Spleen (tissue), 11 donors: ENCODE data around the gene PKHD1. TPM values are rescaled to one million over a fixed set of nuclear protein-coding genes. Genes with fewer than 3 reads are reported as not detected.

Experiments
- DNase-seq: peaks from one replicate; pipeline ENCODE4 v3.0.0-alpha.2; 2020
- H3K27ac ChIP-seq, 8 donors: fragments of 200-600 bp; sonication (generic) in 7 of 8; 1 replicate in 4 of 8; 2 replicates in 4 of 8; pipeline versions ENCODE4 v1.5.0 to v1.8.0; 2016 to 2021; ENCODE audit warnings: inconsistent platforms in 4 of 8, mild to moderate bottlenecking in 4 of 8, moderate library complexity in 1 of 8
- H3K27me3 ChIP-seq, 7 donors: fragments of 200-600 bp; sonication (generic) in 6 of 7; replicated peaks in 1 of 7; 1 replicate in 4 of 7; 2 replicates in 3 of 7; pipeline versions ENCODE4 v1.5.0 to v1.8.0; 2016 to 2021; ENCODE audit warnings: inconsistent platforms in 3 of 7, mild to moderate bottlenecking in 1 of 7
- H3K36me3 ChIP-seq, 6 donors: fragments of 200-600 bp; sonication (generic) in 5 of 6; 1 replicate in 4 of 6; 2 replicates in 2 of 6; pipeline versions ENCODE4 v1.5.0 to v1.8.0; 2016 to 2021; ENCODE audit warnings: inconsistent platforms in 2 of 6
- H3K4me1 ChIP-seq, 6 donors: fragments of 200-600 bp; sonication (generic) in 5 of 6; 1 replicate in 3 of 6; 2 replicates in 3 of 6; pipeline versions ENCODE4 v1.5.0 to v1.8.0; 2016 to 2021; ENCODE audit warnings: inconsistent platforms in 3 of 6
- H3K4me3 ChIP-seq, 8 donors: fragments of 200-600 bp; sonication (generic) in 7 of 8; 1 replicate in 4 of 8; 2 replicates in 4 of 8; pipeline versions ENCODE4 v1.5.0 to v1.8.0; 2016 to 2021; ENCODE audit warnings: inconsistent platforms in 4 of 8, mild to moderate bottlenecking in 4 of 8, moderate library complexity in 2 of 8
- H3K9me3 ChIP-seq, 8 donors: fragments of 200-600 bp; sonication (generic) in 7 of 8; 1 replicate in 4 of 8; 2 replicates in 4 of 8; pipeline versions ENCODE4 v1.5.0 to v1.8.0; 2016 to 2021; ENCODE audit warnings: inconsistent platforms in 4 of 8
- POLR2A ChIP-seq, 3 donors: fragments of 450-650 bp; IDR thresholded peaks; one replicate each; pipeline ENCODE4 v1.5.1; 2017; ENCODE audit warnings: antibody characterized with exemption in 3 of 3, mild to moderate bottlenecking in 1 of 3
- POLR2AphosphoS5 ChIP-seq, 3 donors: sonication (generic); formaldehyde crosslinking; IDR thresholded peaks; one replicate each; pipeline ENCODE4 v1.5.1; 2017; ENCODE audit warnings: antibody characterized with exemption in 3 of 3
- WGBS, 5 donors: extraction: QIAGEN DNeasy Blood & Tissue Kit in 3 of 5; methylation state at CpG; one replicate each; pipeline versions ENCODE4 v1.1.5 to v1.1.7; 2013 to 2018; 5-methylcytosine and 5-hydroxymethylcytosine counted together
- intact Hi-C: fragments of 100-400 bp; cut with DNase I; formaldehyde crosslinking; loops from one replicate; pipeline ENCODE4 v1.15.0; 2023; ENCODE audit warnings: low total_unique reads
- polyA plus RNA-seq, 3 donors: library from polyadenylated mRNA; stranded (reverse); fragments of 200-250 nt; gene quantifications; one replicate each; pipeline ENCODE4 v1.2.1, GENCODE V29; 2013
- total RNA-seq, 7 donors: library from RNA; depleted of rRNA in 3 of 7; stranded (reverse); fragments of >200 nt in 3 of 7; fragmentation: NEBNext Ultra II Directional in 4 of 7; extraction: Animal tissue kit (Norgen Biotek cat#: 25700) in 4 of 7; gene quantifications; one replicate each; pipeline versions ENCODE4 v1.1.0 to v1.2.1, GENCODE V29; 2016 to 2021
- TF ChIP-seq, protein P1 (sequence below), 11 experiments: fragments of 200-600 bp in 7 of 11; fragments of 450-650 bp in 4 of 11; sonication (generic) in 4 of 11; IDR thresholded peaks in 8 of 11; conservative IDR thresholded peaks in 3 of 11; 1 replicate in 7 of 11; 2 replicates in 4 of 11; pipeline versions ENCODE4 v1.4.0 to v1.8.0; 2016 to 2021; ENCODE audit warnings: antibody characterized with exemption in 11 of 11, inconsistent platforms in 4 of 11, mild to moderate bottlenecking in 1 of 11
- donor health status: healthy with polysubstance abuse.
- donor health status: DM: no; HTN: no; CAD: no; lungs with moderate emphysema.
- donor health status: DM: no; HTN: no; CAD: no.
- donor health status: Bipolar disorder and iron deficiency.
- donor health status: healthy.
- donor health status: DM: no; HTN: no; CAD: no.
- donor health status: DM: yes; HTN: yes; CAD: no.

PKHD1 gene
- total and polyA plus RNA-seq, 10 donors = not detected

GRCh38 chr6:51719297-51719696, 368.1 kb downstream of the PKHD1 start:
- H3K4me3 ChIP-seq = no peak overlapping the region
- TF ChIP-seq POLR2AphosphoS5 (IDR thresholded peaks at IDR 0.05) (no peak), POLR2A (IDR thresholded peaks at IDR 0.05) (no peak)
- TF ChIP-seq, protein P1, sequence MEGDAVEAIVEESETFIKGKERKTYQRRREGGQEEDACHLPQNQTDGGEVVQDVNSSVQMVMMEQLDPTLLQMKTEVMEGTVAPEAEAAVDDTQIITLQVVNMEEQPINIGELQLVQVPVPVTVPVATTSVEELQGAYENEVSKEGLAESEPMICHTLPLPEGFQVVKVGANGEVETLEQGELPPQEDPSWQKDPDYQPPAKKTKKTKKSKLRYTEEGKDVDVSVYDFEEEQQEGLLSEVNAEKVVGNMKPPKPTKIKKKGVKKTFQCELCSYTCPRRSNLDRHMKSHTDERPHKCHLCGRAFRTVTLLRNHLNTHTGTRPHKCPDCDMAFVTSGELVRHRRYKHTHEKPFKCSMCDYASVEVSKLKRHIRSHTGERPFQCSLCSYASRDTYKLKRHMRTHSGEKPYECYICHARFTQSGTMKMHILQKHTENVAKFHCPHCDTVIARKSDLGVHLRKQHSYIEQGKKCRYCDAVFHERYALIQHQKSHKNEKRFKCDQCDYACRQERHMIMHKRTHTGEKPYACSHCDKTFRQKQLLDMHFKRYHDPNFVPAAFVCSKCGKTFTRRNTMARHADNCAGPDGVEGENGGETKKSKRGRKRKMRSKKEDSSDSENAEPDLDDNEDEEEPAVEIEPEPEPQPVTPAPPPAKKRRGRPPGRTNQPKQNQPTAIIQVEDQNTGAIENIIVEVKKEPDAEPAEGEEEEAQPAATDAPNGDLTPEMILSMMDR (IDR thresholded peaks at IDR 0.05 in 8 of 11, conservative IDR thresholded peaks at IDR 0.05 in 3 of 11) = no peak
- H3K36me3 ChIP-seq = no peaks in the 10 kb centered on the region
- H3K4me1 ChIP-seq = no peaks in the 10 kb centered on the region
- H3K27me3 ChIP-seq = no peaks in the 10 kb centered on the region
- no peaks in the 10 kb centered on the region for H3K9me3 ChIP-seq
- no peak for DNase-seq
- H3K27ac ChIP-seq = no peak overlapping the region
- intact Hi-C loops = no loop called here
- 75 to 94% (median 87%) methylated on average over 1 of the region's 1 CpG for WGBS, 5 donors

DNA sequence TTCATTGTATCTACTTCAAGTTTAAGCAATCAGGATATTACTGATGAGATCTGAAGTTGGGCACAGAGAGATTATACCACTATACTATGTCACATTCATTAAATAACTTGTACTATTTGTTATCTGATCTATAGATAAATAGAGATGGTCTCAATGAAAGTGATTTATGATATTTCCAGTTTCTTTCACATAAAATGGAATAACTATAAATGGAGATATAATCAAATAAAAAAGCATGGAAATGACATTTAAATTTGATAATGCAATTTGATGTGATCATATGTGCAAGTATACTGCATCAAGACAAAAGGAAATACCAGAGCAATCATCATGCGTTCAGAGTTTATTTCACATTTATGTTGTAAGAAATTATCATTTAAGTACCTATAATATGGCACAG, 368.9 kb downstream of the PKHD1 start:
- DNase-seq = no peak
- H3K4me3 ChIP-seq = no peak overlapping the region
- no peaks in the 10 kb centered on the region for H3K9me3 ChIP-seq
- intact Hi-C loops = no loop called here
- TF ChIP-seq POLR2A (IDR thresholded peaks at IDR 0.05) (no peak), POLR2AphosphoS5 (IDR thresholded peaks at IDR 0.05) (no peak)
- TF ChIP-seq, protein P1 (IDR thresholded peaks at IDR 0.05 in 8 of 11, conservative IDR thresholded peaks at IDR 0.05 in 3 of 11) = no peak
- no peak overlapping the region for H3K27ac ChIP-seq
- H3K36me3 ChIP-seq = no peaks in the 10 kb centered on the region
- H3K27me3 ChIP-seq = no peaks in the 10 kb centered on the region
- no peaks in the 10 kb centered on the region for H3K4me1 ChIP-seq
- 90 to 99% (median 96%) methylated on average over 1 of the region's 1 CpG for WGBS, 5 donors

DNA sequence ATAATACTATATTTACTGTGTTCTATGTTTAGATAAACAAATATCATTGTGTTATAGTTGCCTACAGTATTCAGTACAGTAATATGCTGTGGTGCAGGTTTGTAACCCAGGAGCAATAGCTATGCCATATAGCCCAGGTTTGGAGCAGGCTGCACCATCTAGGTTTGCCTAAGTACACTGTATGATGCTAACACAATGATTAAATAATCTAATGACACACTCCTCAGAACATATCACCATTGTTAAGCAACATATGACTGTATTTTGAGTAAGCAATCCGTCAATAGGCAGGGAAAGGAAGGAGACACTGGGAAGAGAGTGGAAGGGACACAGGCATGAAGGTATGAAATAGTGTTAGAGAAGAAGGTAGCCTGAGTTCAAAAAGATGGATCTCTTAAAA, 369.9 kb downstream of the PKHD1 start:
- 81 to 92% (median 88%) methylated on average over 1 of the region's 1 CpG for WGBS, 5 donors
- H3K27ac ChIP-seq = no peak overlapping the region
- intact Hi-C loops = no loop called here

DNA sequence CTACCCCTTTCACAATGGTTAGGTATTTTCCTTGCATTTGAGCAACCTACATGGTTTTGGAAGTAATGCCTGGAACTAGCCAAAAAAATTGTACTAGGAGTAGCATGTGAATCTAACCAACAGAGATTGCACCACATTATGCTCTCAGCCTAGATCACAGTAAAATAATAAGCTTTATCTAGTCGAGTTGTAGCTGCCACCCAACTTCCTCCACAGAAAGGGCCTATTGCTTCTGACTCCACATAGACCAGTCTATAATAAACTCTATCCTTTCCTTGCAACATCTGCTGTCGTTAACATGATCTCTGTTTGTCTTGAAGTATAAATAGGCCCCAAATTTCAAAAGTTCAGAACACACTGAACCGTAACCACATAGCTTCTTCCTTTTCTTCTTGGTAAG, 375.5 kb downstream of the PKHD1 start:
- intact Hi-C loops = no loop called here
- Histone ChIP-seq H3K27ac (no peak overlapping the region), H3K9me3 (no peaks in the 10 kb centered on the region), H3K4me3 (no peak overlapping the region), H3K27me3 (no peaks in the 10 kb centered on the region), H3K4me1 (no peaks in the 10 kb centered on the region), H3K36me3 (no peaks in the 10 kb centered on the region)
- TF ChIP-seq, protein P1 (IDR thresholded peaks at IDR 0.05 in 8 of 11, conservative IDR thresholded peaks at IDR 0.05 in 3 of 11) = no peak
- TF ChIP-seq POLR2A (IDR thresholded peaks at IDR 0.05) (no peak), POLR2AphosphoS5 (IDR thresholded peaks at IDR 0.05) (no peak)
- 52 to 69% (median 58%) methylated on average over 3 of the region's 3 CpGs for WGBS, 5 donors
- DNase-seq = no peak

More for the DNA sequence above, 369.9 kb downstream of the PKHD1 start:
- Histone ChIP-seq H3K4me1 (no peaks in the 10 kb centered on the region), H3K9me3 (no peaks in the 10 kb centered on the region), H3K36me3 (no peaks in the 10 kb centered on the region), H3K27me3 (no peaks in the 10 kb centered on the region), H3K4me3 (no peak overlapping the region)
- DNase-seq = no peak
- TF ChIP-seq, protein P1 (IDR thresholded peaks at IDR 0.05 in 8 of 11, conservative IDR thresholded peaks at IDR 0.05 in 3 of 11) = no peak
- TF ChIP-seq POLR2A (IDR thresholded peaks at IDR 0.05) (no peak), POLR2AphosphoS5 (IDR thresholded peaks at IDR 0.05) (no peak)
